Measurements from ENCODE around the gene NDUFA13. TPM values are rescaled to one million over a fixed set of nuclear protein-coding genes. Genes with fewer than 3 reads are reported as not detected.
A peak's percentile ranks its signal among the peaks of the same experiment; 100 is the strongest.

Gene NDUFA13
- total and polyA plus RNA-seq, 12 donors = 856 to 1,278 (median 1,153) TPM

- no peak overlapping the region for H3K27ac ChIP-seq
- intact Hi-C loops (cut with DNase I) = loop anchor here in 5 of 10 donors (2.0 to 10.0 kb wide), 4 partner anchors 105 to 429 kb away; no protein-coding TSS in a partner anchor
- H3K4me3 ChIP-seq = no peak overlapping the region
- H3K27me3 ChIP-seq = peaks cover 0 to 40% (median 26%) of the 10 kb centered on the region in 7 donors
- no peaks in the 10 kb centered on the region for H3K9me3 ChIP-seq
- no peaks in the 10 kb centered on the region for H3K36me3 ChIP-seq
- DNase-seq (no peak), ATAC-seq (no peak)
- TF ChIP-seq, protein P1, sequence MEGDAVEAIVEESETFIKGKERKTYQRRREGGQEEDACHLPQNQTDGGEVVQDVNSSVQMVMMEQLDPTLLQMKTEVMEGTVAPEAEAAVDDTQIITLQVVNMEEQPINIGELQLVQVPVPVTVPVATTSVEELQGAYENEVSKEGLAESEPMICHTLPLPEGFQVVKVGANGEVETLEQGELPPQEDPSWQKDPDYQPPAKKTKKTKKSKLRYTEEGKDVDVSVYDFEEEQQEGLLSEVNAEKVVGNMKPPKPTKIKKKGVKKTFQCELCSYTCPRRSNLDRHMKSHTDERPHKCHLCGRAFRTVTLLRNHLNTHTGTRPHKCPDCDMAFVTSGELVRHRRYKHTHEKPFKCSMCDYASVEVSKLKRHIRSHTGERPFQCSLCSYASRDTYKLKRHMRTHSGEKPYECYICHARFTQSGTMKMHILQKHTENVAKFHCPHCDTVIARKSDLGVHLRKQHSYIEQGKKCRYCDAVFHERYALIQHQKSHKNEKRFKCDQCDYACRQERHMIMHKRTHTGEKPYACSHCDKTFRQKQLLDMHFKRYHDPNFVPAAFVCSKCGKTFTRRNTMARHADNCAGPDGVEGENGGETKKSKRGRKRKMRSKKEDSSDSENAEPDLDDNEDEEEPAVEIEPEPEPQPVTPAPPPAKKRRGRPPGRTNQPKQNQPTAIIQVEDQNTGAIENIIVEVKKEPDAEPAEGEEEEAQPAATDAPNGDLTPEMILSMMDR (IDR thresholded peaks at IDR 0.05) = no peak
- H3K4me1 ChIP-seq = peaks cover 9 to 37% (median 21%) of the 10 kb centered on the region in 9 donors
- WGBS, 2 donors = 90% methylated on average over 34 of the region's 34 CpGs
Observed at GRCh38 chr19:19535311-19536191, 19.5 kb downstream of the NDUFA13 start.

DNA sequence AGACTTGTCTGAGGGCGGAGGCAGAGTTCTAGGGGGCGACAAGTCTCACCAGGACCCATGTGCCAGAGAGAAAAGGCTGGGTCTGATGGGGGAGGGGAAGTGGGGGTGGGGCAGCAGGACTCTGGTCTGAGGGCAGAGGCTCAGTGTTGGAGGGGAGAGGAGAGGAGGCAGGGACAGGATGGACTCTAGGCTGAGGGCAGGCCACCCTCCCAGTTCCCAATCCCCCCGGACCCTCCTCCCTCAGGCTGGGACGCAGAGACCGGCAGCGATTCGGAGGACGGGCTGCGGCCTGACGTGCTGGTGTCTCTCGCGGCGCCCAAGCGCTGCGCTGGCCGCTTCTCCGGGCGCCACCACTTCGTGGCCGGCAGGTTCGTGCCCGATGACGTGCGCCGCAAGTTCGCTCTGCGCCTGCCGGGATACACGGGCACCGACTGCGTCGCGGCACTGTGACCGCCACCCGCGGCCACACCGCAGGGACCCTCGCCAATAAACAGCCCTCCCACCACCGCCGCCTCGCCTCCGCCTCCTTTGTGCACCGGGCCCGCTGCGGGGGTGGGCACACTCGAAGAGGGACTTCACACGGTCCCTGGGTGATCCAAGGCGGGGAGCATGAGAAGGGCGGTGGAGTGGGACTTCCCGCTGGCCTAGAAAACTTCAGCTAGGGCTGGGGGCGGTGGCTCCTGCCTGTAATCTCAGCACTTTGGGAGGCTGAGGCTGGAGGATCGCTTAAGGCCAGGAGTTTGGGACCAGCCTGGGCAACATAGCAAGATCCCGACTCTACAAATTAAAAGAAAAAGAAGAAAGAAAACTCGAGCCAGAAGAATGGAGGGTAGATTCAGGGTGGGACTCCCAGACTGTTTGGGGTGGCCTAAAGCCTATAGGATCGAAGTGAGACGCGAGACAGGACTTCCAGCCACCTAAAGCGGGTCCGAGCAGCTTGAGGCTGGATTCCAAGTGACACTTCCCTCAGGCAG lies 21.3 kb downstream of the NDUFA13 start:
- DNase-seq (no peak), ATAC-seq (peak in 1 of 8 donors; percentile 13)
- no peaks in the 10 kb centered on the region for H3K36me3 ChIP-seq
- H3K27ac ChIP-seq = no peak overlapping the region
- H3K4me3 ChIP-seq = peak overlapping the region in 2 of 10 donors; percentile 19 to 47
- peaks cover 9 to 40% (median 26%) of the 10 kb centered on the region in 9 donors for H3K4me1 ChIP-seq
- H3K9me3 ChIP-seq = no peaks in the 10 kb centered on the region
- 36 to 42% methylated on average over 55 to 59 of the region's 59 CpGs for WGBS, 2 donors
- intact Hi-C loops (cut with DNase I) = loop anchor here in 4 of 10 donors (10.0 kb wide), 3 partner anchors 397 to 427 kb away; no protein-coding TSS in a partner anchor
- TF ChIP-seq, protein P1 (IDR thresholded peaks at IDR 0.05) = no peak
- H3K27me3 ChIP-seq = peaks cover 4 to 57% (median 44%) of the 10 kb centered on the region in 7 donors

DNA sequence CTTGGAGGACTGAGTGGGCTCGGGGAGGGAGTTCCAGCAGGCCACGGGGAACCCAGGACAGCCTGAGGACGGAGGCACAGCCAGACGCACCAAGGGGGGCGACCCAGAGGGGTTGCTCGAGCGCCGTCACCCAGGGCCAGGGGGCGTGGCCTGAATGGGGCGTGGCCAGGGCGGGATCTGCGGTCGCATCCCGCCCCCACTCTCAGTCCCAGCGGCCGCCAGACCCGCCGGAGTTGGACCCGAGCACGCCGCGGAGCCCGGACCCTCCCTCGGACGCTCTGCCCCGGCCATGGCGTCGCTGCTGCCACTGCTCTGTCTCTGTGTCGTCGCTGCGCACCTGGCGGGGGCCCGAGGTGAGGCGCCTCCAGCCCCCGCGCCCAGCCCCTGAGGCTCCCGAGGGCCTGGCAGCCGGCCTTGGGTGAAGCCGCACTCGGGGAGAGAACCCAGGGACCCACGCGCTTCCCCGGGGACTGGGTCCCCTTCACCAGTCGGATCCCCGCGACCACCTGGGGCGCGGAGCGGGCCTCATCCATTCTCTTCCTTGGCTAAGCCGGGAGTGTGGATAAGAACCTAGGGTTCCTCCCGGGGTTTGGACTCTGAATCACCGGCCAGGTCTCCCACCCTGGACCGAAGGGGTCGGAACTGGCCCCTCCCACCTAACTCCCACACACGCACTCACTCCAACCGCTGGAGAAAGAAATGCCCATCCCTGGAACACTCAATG lies 22.2 kb downstream of the NDUFA13 start, which contains the start of gene CILP2:
CILP2 (plus strand) TSS at position 205 of the 724 bp plus-strand sequence; CDS start at position 290, 85 bp downstream.
- ATAC-seq (peak in 7 of 8 donors; percentile 14 to 48 (median 27)), DNase-seq (peak in 1 of 2 donors; percentile 48)
- H3K27ac ChIP-seq = no peak within 1 kb of the TSS
- no peaks in the 10 kb centered on the region for H3K36me3 ChIP-seq
- intact Hi-C loops (cut with DNase I) = loop anchor here in 4 of 10 donors (10.0 kb wide), 3 partner anchors 397 to 427 kb away; no protein-coding TSS in a partner anchor
- TF ChIP-seq, protein P1 (IDR thresholded peaks at IDR 0.05) = no peak
- WGBS, 2 donors = 3% methylated on average over 45 to 56 of the region's 56 CpGs
- H3K27me3 ChIP-seq = peaks cover 4 to 64% (median 53%) of the 10 kb centered on the region in 7 donors
- H3K4me1 ChIP-seq = peaks cover 9 to 35% (median 26%) of the 10 kb centered on the region in 9 donors
- no peaks in the 10 kb centered on the region for H3K9me3 ChIP-seq
- H3K4me3 ChIP-seq = peak within 1 kb of the TSS in 9 of 10 donors; percentile 19 to 47 (median 36)

Data from heart right ventricle (tissue), 16 donors.